IMR-90 (cell line): Measurements from ENCODE around the gene XKR3. TPM values are rescaled to one million over a fixed set of nuclear protein-coding genes. Genes with fewer than 3 reads are reported as not detected.

Experiments
- ATAC-seq: fragments of 200-7000 bp; cut with Tn5 transposase; 2 replicates; pipeline ENCODE4 v1.9.1; 2020; ENCODE audit warnings: low read depth, mild to moderate bottlenecking, moderate library complexity
- BruUV-seq: library from RNA; stranded (reverse); fragments of 400-500 nt; replicated peaks from 2 replicates; lab custom pipeline; 2021; lab: Mats Ljungman, UMichigan
- CTCF ChIA-PET: fragments of 300-600 bp; formaldehyde crosslinking; extraction: SDS; loops from one replicate; lab custom pipeline; 2021; ENCODE audit warnings: antibody characterized with exemption; lab: Yijun Ruan, JAX
- POLR2A ChIA-PET: fragments of 300-600 bp; sonication (Branson Sonifier 250); formaldehyde crosslinking; loops from one replicate; lab custom pipeline; 2022; ENCODE audit warnings: antibody characterized with exemption; ENCODE audit not compliant: unreplicated experiment; lab: Charles Lee
- DNase-seq: peaks from one replicate; pipeline ENCODE4 v3.0.0; 2013
- H2AFZ ChIP-seq: replicated peaks from 2 replicates; pipeline ENCODE3; 2013; ENCODE audit warnings: low read length, mild to moderate bottlenecking; ENCODE audit not compliant: poor library complexity
- H2AK5ac ChIP-seq: 2 replicates; pipeline ENCODE4 v1.6.1; 2013; ENCODE audit warnings: low read depth, low read length, inconsistent platforms
- H2AK9ac ChIP-seq: replicated peaks from 2 replicates; pipeline ENCODE3; 2013; ENCODE audit warnings: mild to moderate bottlenecking, low read depth, low read length, moderate library complexity; ENCODE audit not compliant: poor library complexity
- H2BK120ac ChIP-seq: 2 replicates; pipeline ENCODE4 v1.6.1; 2013; ENCODE audit warnings: low read depth, low read length, inconsistent platforms
- H2BK15ac ChIP-seq: 3 replicates; pipeline ENCODE4 v1.6.1; 2013; ENCODE audit warnings: low read depth, low read length, inconsistent platforms
- H2BK20ac ChIP-seq: 2 replicates; pipeline ENCODE4 v1.6.1; 2013; ENCODE audit warnings: low read depth, mild to moderate bottlenecking, inconsistent platforms, low read length, moderate library complexity
- H2BK5ac ChIP-seq: 2 replicates; pipeline ENCODE4 v1.6.1; 2013; ENCODE audit warnings: mild to moderate bottlenecking, low read depth, low read length, inconsistent platforms; ENCODE audit not compliant: poor library complexity, severe bottlenecking
- H3K14ac ChIP-seq: replicated peaks from 2 replicates; pipeline ENCODE4 v1.6.1; 2013; ENCODE audit warnings: low read depth, low read length, inconsistent platforms
- H3K18ac ChIP-seq: 2 replicates; pipeline ENCODE4 v1.6.1; 2013; ENCODE audit warnings: low read depth, low read length, control low read depth
- H3K23ac ChIP-seq: 2 replicates; pipeline ENCODE4 v1.6.1; 2013; ENCODE audit warnings: low read depth, low read length, inconsistent platforms
- H3K27ac ChIP-seq: 2 replicates; pipeline ENCODE4 v1.5.1; 2013; ENCODE audit warnings: mild to moderate bottlenecking, control low read depth, low read length; ENCODE audit not compliant: insufficient read depth
- H3K27me3 ChIP-seq: 2 replicates; pipeline ENCODE4 v1.6.1; 2013; ENCODE audit warnings: low read length; ENCODE audit not compliant: control insufficient read depth, insufficient read depth
- H3K36me3 ChIP-seq: 2 replicates; pipeline ENCODE4 v1.6.1; 2013; ENCODE audit warnings: low read length, mixed read lengths; ENCODE audit not compliant: control insufficient read depth, insufficient read depth
- H3K4ac ChIP-seq: 2 replicates; pipeline ENCODE4 v1.6.1; 2013; ENCODE audit warnings: low read depth, low read length, inconsistent platforms
- H3K4me1 ChIP-seq: 2 replicates; pipeline ENCODE4 v1.6.1; 2013; ENCODE audit warnings: low read length, mixed read lengths; ENCODE audit not compliant: control insufficient read depth, insufficient read depth
- H3K4me2 ChIP-seq: 2 replicates; pipeline ENCODE4 v1.6.1; 2013; ENCODE audit warnings: low read depth, mild to moderate bottlenecking, control low read depth, low read length, moderate library complexity
- H3K4me3 ChIP-seq: 2 replicates; pipeline ENCODE4 v1.5.1; 2013; ENCODE audit warnings: low read depth, mild to moderate bottlenecking, control low read depth, low read length, moderate library complexity; ENCODE audit not compliant: insufficient read depth
- H3K56ac ChIP-seq: 2 replicates; pipeline ENCODE4 v1.6.1; 2013; ENCODE audit warnings: low read length, inconsistent platforms; ENCODE audit not compliant: insufficient read depth; ENCODE audit errors: extremely low read depth
- H3K79me1 ChIP-seq, 2 experiments: 2 replicates each; pipeline ENCODE4 v1.6.1; 2013; ENCODE audit warnings: low read length in 2 of 2, inconsistent platforms in 1 of 2, low read depth in 1 of 2
- H3K9ac ChIP-seq: 2 replicates; pipeline ENCODE4 v1.6.1; 2013; ENCODE audit warnings: low read depth, low read length, control low read depth
- H3K9me1 ChIP-seq: 2 replicates; pipeline ENCODE4 v1.6.1; 2013; ENCODE audit warnings: low read length, inconsistent platforms; ENCODE audit not compliant: insufficient read depth
- H3K9me3 ChIP-seq: 2 replicates; pipeline ENCODE4 v1.6.1; 2013; ENCODE audit warnings: low read length; ENCODE audit not compliant: control insufficient read depth, insufficient read depth
- H4K20me1 ChIP-seq: 2 replicates; pipeline ENCODE4 v1.6.1; 2013; ENCODE audit warnings: low read length, inconsistent platforms; ENCODE audit not compliant: insufficient read depth
- H4K5ac ChIP-seq: 2 replicates; pipeline ENCODE4 v1.6.1; 2013; ENCODE audit warnings: mild to moderate bottlenecking, low read depth, low read length, control low read depth
- H4K8ac ChIP-seq, 2 experiments: 2 replicates each; pipeline ENCODE4 v1.6.1; 2013; ENCODE audit warnings: low read depth in 2 of 2, low read length in 2 of 2, control low read depth in 1 of 2, inconsistent platforms in 1 of 2
- H4K91ac ChIP-seq: 2 replicates; pipeline ENCODE4 v1.6.1; 2013; ENCODE audit warnings: low read depth, low read length, inconsistent platforms; ENCODE audit not compliant: insufficient read depth
- CTCF ChIP-seq: conservative IDR thresholded peaks from 2 replicates; pipeline ENCODE4 v1.5.1; 2012; ENCODE audit warnings: mild to moderate bottlenecking, low read depth, low read length, improper control_type of control experiment
- FOS ChIP-seq: fragments of 150-350 bp; IDR thresholded peaks from 2 replicates; pipeline ENCODE4 v1.6.1; 2016; ENCODE audit warnings: low read depth, low read length
- MAFK ChIP-seq: IDR thresholded peaks from 2 replicates; pipeline ENCODE4 v1.6.1; 2012; ENCODE audit warnings: low read depth, low read length, improper control_type of control experiment
- POLR2A ChIP-seq: IDR thresholded peaks from 2 replicates; pipeline ENCODE4 v1.6.1; 2012; ENCODE audit warnings: mild to moderate bottlenecking, low read depth, low read length
- RAD21 ChIP-seq: IDR thresholded peaks from 2 replicates; pipeline ENCODE4 v1.6.1; 2012; ENCODE audit warnings: low read length, improper control_type of control experiment
- RCOR1 ChIP-seq: IDR thresholded peaks from 2 replicates; pipeline ENCODE4 v1.6.1; 2012; ENCODE audit warnings: mild to moderate bottlenecking, low read length, improper control_type of control experiment; ENCODE audit not compliant: insufficient replicate concordance
- WGBS, 2 experiments: methylation state at CpG; one replicate each; pipeline versions ENCODE4 v1.1.5 to v1.1.7; 2013; ENCODE audit warnings: missing lambda C conversion rate in 2 of 2; ENCODE audit not compliant: insufficient read length in 1 of 2; ENCODE audit errors: extremely low coverage in 2 of 2; 5-methylcytosine and 5-hydroxymethylcytosine counted together
- dilution Hi-C: fragments of 300-500 bp; cut with HindIII; formaldehyde crosslinking; loops from one replicate; pipeline ENCODE4 v1.14.3; 2018; ENCODE audit warnings: low sequenced_read_pairs; ENCODE audit not compliant: unreplicated experiment
- in situ Hi-C: fragments of 300-500 bp; cut with MboI; formaldehyde crosslinking; loops from 3 replicates; pipeline ENCODE4 v1.14.3; 2019; ENCODE audit warnings: low sequenced_read_pairs, inconsistent platforms, mixed read lengths
- intact Hi-C: fragments of 100-400 bp; cut with micrococcal nuclease; formaldehyde crosslinking; loops from 2 replicates; pipeline ENCODE4 v1.10.0; 2022
- polyA plus RNA-seq, 3 experiments: library from polyadenylated mRNA; depleted of rRNA; stranded (reverse); fragments of >200 nt; gene quantifications; 2 replicates each; pipeline ENCODE4 v1.2.3, GENCODE V29; 2012; ENCODE audit warnings: low replicate concordance in 1 of 3
- total RNA-seq: library from RNA; depleted of rRNA; stranded (reverse); fragments of >200 nt; gene quantifications from 2 replicates; pipeline ENCODE4 v1.2.3, GENCODE V29; 2012
- TF ChIP-seq, protein P1 (sequence below): fragments of 150-350 bp; IDR thresholded peaks from 2 replicates; pipeline ENCODE4 v1.6.1; 2016; ENCODE audit warnings: low read depth, mild to moderate bottlenecking, low read length, moderate library complexity, borderline replicate concordance

The XKR3 gene
- total and polyA plus RNA-seq, 2 of the 4 experiments (the other 2 are of a cell fraction) = not detected

- Histone ChIP-seq H2BK15ac (no peak overlapping the region), H4K91ac (no peak overlapping the region), H4K20me1 (no peaks in the 10 kb centered on the region), H3K56ac (no peak overlapping the region), H3K18ac (no peak overlapping the region), H3K9me1 (no peaks in the 10 kb centered on the region), H2BK5ac (no peak overlapping the region), H3K79me1 (no peaks in the 10 kb centered on the region), H3K23ac (no peak overlapping the region), H3K9me3 (peaks cover 15% of the 10 kb centered on the region), H3K4me2 (no peak overlapping the region), H3K9ac (no peak overlapping the region), H2AK5ac (no peak overlapping the region), H4K5ac (no peak overlapping the region), H3K14ac (no peak overlapping the region), H3K27ac (no peak overlapping the region), H3K36me3 (no peaks in the 10 kb centered on the region), H3K4me1 (no peaks in the 10 kb centered on the region), H2AFZ (no peak overlapping the region), H2BK20ac (no peak overlapping the region), H2AK9ac (no peak overlapping the region), H3K27me3 (no peaks in the 10 kb centered on the region), H3K4me3 (no peak overlapping the region), H3K4ac (no peak overlapping the region), H2BK120ac (no peak overlapping the region), H4K8ac (no peak overlapping the region)
- BruUV-seq = no TSS peak
- no CpG with 5 or more reads among the region's 2 CpGs for WGBS, 2 experiments
- CTCF ChIA-PET = no interaction called here
- POLR2A ChIA-PET = no interaction called here
- dilution Hi-C loops = no loop called here
- in situ Hi-C loops = no loop called here
- TF ChIP-seq RCOR1 (no peak), FOS (no peak), POLR2A (no peak), CTCF (no peak), RAD21 (no peak), MAFK (no peak)
- TF ChIP-seq, protein P1, sequence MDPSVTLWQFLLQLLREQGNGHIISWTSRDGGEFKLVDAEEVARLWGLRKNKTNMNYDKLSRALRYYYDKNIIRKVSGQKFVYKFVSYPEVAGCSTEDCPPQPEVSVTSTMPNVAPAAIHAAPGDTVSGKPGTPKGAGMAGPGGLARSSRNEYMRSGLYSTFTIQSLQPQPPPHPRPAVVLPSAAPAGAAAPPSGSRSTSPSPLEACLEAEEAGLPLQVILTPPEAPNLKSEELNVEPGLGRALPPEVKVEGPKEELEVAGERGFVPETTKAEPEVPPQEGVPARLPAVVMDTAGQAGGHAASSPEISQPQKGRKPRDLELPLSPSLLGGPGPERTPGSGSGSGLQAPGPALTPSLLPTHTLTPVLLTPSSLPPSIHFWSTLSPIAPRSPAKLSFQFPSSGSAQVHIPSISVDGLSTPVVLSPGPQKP = no peak
- intact Hi-C loops = no loop called here
- no peak for ATAC-seq
- no peak for DNase-seq
Observed at GRCh38 chr22:16774911-16775500, 50.2 kb downstream of the XKR3 start.
